HG03342 (cell line): ENCODE results near the gene PLK1.

Experiments
- ATAC-seq: cut with Tn5 transposase; IDR thresholded peaks from one replicate; pipeline ENCODE4 v1.9.1; 2021; ENCODE audit warnings: mild to moderate bottlenecking, moderate library complexity; ENCODE audit not compliant: unreplicated experiment

The PLK1 gene

DNA sequence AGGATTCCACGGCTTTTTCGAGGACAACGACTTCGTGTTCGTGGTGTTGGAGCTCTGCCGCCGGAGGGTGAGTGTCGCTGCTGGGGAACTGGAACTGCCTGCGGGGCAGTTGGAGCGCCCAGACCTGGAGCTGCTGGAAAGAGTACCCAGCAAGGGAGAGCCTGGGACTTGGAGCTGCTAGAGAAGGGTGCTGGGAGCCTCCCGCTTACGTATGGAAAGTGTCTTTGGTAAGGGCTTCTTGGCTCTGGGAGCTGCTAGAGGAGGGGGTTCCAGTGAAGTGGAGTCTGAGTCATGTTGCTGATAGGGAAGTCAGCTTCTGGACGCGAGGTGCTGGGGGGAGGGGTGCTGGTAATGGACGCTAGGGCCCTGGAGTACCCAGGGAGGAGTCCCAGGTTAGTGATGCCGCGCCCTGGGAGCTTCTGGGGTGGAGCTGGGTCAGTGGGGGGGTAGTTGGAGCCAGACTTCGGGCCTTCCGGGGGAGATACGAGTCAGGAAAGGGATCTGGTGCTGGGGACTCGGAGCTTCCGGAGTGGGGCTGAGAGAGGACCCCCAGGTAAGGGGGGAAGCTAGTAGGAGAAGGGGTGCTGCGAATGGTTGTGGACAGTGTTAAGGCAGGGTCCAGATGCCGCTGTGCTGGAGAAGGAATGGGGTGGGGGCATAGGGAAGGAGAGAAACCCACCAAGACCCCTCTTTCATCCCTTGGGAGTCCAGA is 741 bp downstream of the PLK1 start:
- no peak for ATAC-seq

DNA sequence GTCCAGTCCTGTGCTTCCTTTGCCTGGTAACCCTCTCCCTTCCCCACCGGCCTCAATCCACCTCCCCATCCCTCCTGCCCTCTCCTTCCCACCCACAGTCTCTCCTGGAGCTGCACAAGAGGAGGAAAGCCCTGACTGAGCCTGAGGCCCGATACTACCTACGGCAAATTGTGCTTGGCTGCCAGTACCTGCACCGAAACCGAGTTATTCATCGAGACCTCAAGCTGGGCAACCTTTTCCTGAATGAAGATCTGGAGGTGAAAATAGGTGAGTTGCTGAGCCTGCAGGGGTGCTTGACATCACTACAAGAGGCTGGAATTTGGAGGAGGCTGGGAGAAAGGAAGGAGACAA is 1.3 kb downstream of the PLK1 start:
- no peak for ATAC-seq

DNA sequence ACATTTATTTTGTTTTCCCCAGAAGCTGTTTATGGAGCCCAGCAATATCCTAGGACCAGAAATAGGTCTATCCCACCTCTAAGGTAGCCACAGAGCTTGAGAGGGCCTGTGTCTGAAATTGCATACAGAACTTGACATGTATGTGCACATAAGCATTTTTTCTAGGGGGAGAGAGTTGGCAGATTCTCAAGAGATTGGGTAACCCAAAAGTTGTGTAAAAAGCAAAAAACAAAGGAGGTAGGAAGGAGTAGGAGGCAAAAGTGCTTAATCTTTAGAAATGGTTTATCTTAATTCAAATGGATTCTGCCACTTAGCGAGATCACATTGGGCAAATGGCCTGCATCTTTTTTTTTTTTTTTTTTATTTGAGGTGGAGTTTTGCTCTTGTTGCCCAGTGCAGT is 3.5 kb downstream of the PLK1 start:
- ATAC-seq = no peak

DNA sequence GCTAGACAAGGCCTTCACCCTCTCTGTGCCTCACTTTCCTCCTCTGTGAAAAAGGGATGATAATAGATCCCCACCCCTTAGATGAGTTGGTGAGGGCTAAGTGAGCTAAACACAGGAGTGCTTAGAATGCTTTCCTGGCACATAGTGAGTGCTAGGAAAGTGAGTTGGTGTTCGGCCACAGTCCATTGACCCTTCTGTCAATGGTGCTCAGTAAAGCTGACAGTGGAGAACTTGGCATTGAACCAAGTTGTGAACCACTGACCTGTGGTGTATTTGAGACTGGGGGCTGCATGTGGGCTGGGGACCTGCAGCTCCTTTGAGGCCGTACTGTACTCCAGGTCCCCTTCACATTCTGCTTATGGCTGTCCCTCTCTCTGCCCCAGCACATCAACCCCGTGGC is 4.8 kb downstream of the PLK1 start:
- ATAC-seq = no peak

DNA sequence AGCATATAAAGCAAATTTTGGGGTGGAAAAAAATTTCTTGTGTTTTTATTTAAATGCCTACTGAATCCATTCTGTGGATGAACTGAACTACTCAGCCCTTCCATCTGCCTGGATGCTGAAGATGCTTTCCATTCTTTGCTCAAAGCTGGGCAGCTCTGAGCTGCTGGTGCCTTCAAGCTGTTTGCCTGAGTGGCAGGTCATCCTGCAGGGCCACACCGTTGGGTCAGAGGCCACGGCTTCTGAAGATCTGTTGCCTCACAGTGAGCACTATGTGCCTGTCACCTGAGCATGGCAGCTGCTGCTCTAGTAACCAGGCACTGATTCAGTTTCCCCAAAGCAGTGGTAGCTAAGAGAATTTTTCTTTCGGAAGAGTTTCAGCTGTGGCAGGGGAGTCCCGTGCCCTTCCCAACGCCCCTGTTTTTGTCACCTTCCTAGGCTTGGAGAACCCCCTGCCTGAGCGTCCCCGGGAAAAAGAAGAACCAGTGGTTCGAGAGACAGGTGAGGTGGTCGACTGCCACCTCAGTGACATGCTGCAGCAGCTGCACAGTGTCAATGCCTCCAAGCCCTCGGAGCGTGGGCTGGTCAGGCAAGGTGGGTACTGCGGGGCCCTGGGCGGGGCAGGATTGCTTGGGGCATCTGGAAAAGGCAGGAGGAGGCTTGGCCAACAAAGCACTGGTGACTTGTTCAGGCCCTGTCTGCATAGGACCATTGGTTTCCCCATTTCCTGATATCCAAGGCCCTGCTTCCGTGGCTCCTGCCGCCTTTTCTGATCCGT is 8.5 kb downstream of the PLK1 start:
- ATAC-seq = no peak

DNA sequence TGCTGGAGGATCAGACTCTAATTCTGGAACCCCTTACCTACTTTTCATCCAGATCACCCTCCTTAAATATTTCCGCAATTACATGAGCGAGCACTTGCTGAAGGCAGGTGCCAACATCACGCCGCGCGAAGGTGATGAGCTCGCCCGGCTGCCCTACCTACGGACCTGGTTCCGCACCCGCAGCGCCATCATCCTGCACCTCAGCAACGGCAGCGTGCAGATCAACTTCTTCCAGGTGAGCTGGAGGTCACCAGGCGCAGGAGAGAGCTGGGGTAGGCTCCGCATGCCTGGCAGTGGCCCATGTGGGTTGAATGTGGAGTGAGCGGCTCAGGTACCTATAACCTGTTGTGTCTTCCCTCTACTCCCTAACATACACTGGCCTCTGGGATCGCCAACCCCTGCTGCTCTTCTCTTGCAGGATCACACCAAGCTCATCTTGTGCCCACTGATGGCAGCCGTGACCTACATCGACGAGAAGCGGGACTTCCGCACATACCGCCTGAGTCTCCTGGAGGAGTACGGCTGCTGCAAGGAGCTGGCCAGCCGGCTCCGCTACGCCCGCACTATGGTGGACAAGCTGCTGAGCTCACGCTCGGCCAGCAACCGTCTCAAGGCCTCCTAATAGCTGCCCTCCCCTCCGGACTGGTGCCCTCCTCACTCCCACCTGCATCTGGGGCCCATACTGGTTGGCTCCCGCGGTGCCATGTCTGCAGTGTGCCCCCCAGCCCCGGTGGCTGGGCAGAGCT is 10.9 kb downstream of the PLK1 start:
- ATAC-seq = no peak

DNA sequence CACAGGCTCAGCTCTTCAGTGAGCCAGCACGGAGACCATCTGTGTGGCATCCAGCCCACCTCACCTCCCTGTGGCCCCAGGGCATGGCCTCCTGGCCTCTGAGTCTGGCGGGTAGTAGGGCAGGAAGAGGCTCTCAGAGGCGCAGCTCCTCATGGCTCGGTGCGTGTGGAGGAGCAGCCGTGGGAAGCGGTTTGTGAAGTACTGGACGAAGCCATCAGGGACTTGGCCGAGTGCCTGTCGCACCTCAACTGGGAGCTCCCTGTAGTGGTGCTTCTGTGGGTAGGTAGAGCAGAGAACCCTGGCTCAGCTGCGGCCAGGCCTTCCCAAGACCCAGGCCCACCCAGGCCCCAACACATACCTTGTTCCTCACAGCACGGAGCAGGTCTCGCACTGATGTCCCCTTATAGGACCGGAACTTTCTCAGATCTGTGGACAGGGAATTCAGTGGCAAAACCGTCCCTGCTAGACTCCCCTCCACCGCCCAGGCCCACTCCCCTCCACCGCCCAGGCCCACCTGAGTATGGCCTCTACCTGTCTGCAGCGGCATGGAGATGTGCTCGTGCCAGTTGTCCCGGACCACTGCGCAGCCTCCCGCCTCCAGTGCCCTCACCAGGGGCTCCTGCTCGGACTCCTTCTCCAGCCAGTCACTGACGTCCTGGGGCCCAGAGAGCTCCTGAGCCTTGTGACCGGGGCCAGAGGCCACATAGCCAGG is 12.2 kb downstream of the PLK1 start:
- no peak for ATAC-seq

DNA sequence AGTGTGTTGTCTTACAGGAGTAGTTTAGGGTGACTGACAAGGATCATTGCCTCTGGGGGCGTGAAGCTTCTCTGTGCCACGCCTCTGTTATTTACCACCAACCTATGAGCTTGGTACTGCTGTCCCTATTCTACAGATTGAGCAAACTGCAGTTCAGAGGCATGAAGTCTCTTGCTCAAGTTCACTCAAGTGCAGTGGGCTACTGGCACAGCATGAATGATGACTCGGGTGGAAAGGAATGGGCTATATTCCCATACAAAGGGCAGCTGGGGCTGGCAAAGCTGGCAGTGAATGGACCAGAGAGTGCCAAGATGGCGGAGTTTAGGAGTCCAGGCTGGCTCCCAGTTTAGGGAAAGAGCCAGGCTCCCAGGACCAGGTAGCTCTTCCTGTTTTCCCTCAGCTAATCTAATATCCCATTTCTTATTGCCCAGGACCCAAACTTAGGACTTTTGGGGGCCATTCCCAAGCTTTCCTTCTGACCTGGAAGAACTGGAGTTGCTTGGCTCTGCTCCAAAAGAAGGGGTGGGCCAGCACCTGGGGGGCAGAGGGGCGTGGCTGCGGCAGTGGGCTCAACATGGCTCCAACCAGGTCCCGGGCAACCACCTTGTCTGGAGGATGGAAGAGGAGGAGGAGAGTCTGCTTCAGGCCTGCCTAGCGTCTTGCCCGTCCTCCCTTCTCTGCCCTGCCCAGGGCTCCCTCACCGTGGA is 12.9 kb downstream of the PLK1 start:
- ATAC-seq = no peak

DNA sequence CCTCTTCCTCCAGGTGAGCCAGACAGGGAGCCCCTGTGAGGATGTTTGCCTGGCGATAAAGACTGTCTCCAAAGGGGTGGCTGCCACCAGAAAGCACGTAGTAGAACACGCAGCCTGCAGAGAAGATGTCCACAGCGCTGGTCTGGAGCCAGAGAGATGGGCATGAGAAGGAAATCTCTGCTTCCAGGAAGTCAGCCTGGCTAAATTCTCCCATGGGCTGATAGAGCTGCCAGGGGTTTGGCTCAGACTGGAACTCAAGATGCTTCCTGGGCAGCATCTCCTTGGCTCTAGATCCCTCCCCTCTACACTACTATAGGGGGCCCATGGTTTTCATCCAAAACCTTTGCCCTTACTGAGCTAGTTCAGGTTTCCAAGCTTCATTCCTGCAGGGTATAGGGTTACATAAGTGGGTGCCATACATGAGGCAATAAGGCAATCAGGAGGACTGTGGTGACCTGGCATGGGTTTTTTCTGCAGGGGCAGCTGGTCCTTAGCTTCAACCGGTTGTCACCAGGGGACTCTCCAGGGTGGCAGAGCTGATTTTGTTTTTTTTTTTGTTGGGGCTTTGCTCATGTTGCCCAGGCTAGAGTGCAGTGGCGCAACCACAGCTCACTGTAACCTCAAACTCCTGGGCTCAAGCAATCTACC is 13.6 kb downstream of the PLK1 start:
- ATAC-seq = no peak

DNA sequence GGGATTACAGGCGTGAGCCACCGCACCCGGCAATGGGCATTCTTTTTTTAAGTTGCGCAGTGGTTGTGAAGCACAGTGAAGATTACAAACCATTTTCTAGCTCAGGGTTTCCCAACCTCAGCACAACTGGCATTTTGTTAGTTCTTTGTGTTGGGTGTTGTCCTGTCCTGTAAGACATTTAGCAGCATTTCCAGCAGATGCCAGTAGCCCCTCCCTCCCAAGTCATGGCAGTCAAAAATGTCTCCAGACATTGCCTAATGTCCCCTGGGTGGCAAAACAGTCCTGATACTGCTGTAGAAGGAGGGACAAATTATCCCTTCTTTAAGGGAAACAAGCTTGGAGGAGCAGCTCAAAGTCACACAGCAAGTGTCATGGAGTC is 15.6 kb downstream of the PLK1 start:
- ATAC-seq = no peak

DNA sequence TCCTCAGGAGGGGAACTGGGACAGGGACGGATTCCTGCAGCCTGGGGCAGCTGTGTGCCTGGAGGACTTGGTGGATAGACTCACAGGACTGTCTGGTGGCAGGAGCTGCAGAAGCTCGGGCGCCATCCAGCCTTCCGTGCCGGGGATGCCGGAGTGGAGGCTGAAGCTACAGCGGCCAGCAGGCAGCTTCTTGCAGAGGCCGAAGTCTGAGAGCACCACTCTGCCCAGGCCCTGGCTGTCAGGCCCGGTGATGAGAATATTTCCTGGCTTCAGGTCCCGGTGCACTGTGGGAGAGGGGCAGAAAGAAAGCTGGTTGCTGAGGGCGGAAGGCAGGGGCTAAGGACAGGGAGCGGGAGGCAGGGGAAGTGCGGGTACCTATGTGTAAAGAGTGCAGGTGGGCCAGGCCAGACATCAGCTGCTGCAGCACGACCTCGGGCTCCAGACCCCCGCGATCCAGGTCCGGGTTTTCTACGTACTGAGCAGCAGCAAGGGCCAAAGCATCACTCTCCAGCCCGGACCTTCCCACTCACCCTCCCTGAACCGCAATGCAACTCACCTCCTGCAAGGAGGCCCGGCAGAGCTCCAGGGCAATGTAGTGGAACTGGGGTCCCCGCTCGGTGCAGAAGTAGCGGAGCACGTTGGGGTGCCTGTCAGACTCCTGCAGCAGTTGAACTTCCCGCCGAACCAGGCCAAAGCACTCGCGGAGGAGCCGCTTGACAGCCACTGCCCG is 16.1 kb downstream of the PLK1 start:
- ATAC-seq = no peak

DNA sequence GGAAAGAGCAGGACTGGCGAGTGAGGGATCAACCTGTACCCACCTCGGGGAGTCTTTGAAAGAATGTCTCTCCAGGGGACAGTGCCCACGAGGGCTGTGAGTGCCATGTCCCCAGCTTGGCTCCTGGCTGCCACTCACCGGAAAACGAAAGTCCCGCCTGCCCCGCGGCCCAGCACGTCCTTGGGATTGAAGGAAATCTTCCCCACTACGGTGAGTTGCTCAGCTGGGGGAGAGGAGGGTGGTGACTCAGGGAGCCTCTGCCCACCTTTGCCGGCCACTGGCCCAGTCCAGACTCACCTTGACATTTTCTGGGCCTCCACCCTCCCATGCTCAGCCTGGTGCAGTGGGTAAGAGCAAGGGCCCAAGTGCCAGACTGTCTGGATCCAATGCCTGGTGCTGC is 17.1 kb downstream of the PLK1 start:
- ATAC-seq = no peak

DNA sequence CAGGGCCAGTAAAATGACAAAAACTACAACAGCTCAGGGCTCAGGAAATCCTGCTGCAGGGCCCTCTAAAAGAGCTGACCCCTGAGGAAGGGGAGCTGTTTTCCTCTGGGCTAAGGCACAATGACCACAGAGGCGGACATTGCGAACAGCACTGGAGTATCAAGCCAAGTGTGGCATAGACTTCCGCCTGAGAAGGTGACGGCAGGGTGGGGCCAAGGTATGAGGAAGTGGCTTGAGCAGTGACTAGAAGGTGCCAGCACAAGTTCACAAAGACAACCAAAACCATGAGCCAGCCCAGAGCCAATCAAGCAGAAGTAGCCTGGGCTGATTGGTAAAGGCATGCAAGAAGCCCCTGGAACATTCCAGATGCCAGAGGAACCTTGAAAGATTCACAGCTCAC is 20.4 kb downstream of the PLK1 start:
- no peak for ATAC-seq

DNA sequence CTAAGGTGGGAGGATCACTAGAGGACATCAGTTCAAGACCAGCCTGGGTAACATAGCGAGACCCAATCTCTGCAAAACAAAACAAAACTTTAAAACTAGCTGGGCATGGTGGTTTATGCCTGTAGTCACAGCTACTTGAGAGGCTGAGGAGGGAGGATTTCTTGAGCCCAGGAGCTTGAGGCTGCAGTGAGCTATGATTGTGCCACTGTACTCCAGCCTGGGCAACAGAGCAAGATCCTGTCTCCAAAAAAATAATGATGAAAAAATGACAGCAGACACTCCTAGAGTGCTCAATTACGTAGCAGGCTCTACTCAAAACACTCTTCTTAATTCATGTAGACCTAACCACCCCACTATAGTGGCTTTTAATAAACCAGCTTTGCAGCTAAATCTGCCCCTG is 21.4 kb downstream of the PLK1 start:
- no peak for ATAC-seq

DNA sequence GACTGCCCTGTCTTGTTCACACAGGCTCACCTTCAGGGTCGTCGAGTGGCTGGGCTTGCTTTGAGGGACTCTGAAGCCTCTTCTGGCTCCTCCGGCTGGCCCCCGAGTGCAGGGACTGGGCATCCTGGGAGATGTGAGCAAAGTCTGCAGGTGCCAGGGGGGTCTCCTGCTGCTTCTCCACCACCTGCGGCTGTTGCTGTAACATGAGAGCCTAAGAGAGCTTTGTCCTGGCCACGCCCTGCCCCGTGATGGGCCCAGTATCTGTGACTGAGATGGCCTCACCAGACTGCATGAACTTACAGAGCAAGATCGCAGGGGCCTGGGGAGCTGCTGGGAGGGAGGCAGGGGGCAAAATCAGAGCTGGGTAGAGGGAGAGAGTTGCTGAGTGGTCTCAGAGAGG is 21.8 kb downstream of the PLK1 start:
- ATAC-seq = no peak

DNA sequence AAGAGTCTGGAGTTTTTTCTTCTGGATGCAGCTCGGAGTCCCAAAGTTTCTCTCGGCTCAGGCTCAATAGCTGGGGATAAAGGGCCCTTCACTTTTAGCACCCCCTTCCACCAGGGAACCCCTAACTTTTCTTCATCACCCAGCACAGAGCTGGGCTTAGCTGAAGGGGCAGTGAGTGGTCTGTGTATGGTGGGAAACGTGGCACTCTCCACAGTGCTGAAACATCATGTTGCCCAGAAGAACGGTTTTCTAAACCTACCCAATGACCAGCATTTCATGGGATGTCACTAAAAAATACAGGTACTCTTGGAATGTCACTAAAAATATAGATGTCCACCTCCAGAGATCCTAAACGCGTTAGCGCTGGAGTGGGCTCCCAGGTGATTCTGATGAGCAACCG is 22.4 kb downstream of the PLK1 start:
- ATAC-seq = no peak

DNA sequence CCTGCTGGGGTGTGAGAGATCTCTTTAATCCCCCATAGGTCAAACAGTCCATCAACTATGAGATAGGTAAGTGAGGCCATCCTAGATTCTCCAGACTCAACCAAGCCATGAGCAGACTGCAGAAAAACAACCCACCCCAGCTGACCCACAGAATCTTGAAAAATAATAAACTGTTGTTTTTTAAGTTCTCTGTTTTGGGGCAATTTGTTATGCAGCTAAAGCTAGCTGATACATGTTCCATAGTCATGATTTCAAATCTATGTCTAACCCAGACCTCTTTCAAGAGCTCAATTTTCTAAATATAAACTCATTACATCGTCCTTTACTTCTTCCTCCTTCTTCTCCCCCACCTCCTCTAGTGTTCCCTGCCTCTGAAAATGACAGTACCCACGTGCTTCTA is 24.3 kb downstream of the PLK1 start:
- ATAC-seq = no peak

DNA sequence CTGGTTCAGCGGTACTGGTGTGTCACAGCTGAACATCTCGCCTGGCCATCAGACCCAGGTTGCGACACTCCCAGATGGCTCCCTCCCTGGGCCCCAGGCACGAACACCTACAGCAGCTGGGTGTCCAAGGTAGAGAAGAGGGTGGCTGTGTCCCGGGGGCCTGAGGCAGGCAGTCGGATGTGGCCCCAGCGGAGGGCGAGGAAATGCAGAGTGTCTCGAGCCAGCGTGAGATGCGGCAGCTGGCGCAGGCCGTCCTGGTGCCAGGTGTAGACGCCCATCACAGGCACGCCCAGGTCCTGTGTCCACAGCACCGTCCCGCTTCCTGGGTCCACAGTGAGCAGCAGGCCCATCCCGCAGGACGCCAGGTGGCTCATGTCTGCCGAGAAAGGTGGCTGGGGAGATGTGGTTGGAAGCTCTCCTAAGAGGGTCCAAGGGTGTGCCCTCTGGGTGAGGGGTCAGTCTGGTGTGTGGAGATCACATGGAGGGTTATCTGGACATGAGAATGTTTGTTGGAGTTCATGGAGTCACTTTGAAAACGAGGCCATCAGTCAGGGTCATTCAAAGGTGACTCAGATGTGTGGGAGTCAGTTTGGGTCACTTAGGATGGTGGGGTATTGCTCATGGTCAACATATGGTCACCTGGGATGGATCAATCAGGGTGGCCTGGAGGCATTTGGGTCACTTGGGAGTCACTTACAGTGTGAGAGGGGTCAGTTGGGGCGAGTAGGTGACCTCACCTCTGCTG is 26.3 kb downstream of the PLK1 start:
- no peak for ATAC-seq

DNA sequence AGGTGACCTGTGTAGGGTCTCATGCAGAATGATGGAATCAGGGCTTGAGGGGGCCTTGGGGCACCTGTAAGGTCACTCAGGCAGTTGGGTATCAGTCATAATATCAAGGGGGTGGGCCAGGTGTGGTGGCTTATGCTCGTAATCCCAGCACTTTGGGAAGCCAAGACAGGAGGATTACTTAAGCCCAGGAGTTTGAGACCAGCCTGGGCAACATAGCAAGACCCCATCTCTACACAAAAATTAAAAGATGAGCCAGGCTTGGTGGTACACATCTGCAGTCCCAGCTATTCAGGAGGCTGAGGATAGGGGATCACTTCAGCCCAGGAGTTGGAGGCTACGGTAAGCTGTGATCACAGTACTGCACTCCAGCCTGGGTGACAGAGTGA is 26.8 kb downstream of the PLK1 start:
- no peak for ATAC-seq
